Fibroblast of the conjunctiva (primary cell): ENCODE data around the gene PROP1.
"Not testable (repeated sequence)": the region's sequence is repeated elsewhere in the genome, so short reads cannot be mapped to it uniquely, and the experiment has no call there.

ENCODE experiments used
- DNase-seq: peaks from one replicate; pipeline ENCODE4 v3.0.0-alpha.2; 2010; ENCODE audit warnings: low read depth

The PROP1 gene

GRCh38 chr5:177995691-177996595 lies at the start of gene PROP1:
Gene PROP1, minus strand, starts transcription at chr5:177996242. Its CDS starts 309 bp downstream, at chr5:177995933.
- no peak for DNase-seq

GRCh38 chr5:178019379-178020030 lies 23.5 kb upstream of the PROP1 start:
- DNase-seq, result not testable (repeated sequence)

GRCh38 chr5:178012758-178013157 lies 16.7 kb upstream of the PROP1 start:
- DNase-seq, result not testable (repeated sequence)

- not testable (repeated sequence) for DNase-seq
Observed at GRCh38 chr5:178011816-178012554, 15.9 kb upstream of the PROP1 start.

GRCh38 chr5:178007272-178007671 lies 11.2 kb upstream of the PROP1 start:
- not testable (repeated sequence) for DNase-seq

- DNase-seq, result not testable (repeated sequence)
Observed at GRCh38 chr5:178006536-178007231, 10.6 kb upstream of the PROP1 start.

GRCh38 chr5:178006181-178006535 lies 10.1 kb upstream of the PROP1 start:
- DNase-seq, result not testable (repeated sequence)

- DNase-seq, result no peak
Observed at GRCh38 chr5:177997846-177998245, 1.8 kb upstream of the PROP1 start.

- no peak for DNase-seq
Observed at GRCh38 chr5:177997319-177997670, 1.3 kb upstream of the PROP1 start.

GRCh38 chr5:177996660-177997318 lies 747 bp upstream of the PROP1 start:
- DNase-seq, result no peak

GRCh38 chr5:177994561-177995190 lies 1.4 kb downstream of the PROP1 start:
- DNase-seq, result no peak

GRCh38 chr5:177994063-177994462 lies 2.0 kb downstream of the PROP1 start:
- DNase-seq, result no peak

GRCh38 chr5:177992466-177992865 lies 3.6 kb downstream of the PROP1 start:
- DNase-seq, result no peak

- DNase-seq, result no peak
Observed at GRCh38 chr5:177988989-177989625, 6.9 kb downstream of the PROP1 start.

GRCh38 chr5:177987326-177987725 lies 8.7 kb downstream of the PROP1 start:
- no peak for DNase-seq

GRCh38 chr5:177985430-177986040 lies 10.5 kb downstream of the PROP1 start:
- DNase-seq, result no peak

- no peak for DNase-seq
Observed at GRCh38 chr5:177984584-177985206, 11.3 kb downstream of the PROP1 start.

GRCh38 chr5:177983763-177984583 lies 12.1 kb downstream of the PROP1 start:
- no peak for DNase-seq

GRCh38 chr5:177982956-177983355 lies 13.1 kb downstream of the PROP1 start:
- no peak for DNase-seq
